ENCODE data around the gene IQGAP3.

GRCh38 chr1:156593661-156593989 lies 21.3 kb upstream of the IQGAP3 start:
- TF ChIP-seq POLR2AphosphoS5 (IDR thresholded peaks at IDR 0.05; ENCODE audit: low read depth, low read length) (no peak), CTCF (IDR thresholded peaks at IDR 0.05) (no peak), SIN3A (IDR thresholded peaks at IDR 0.05; ENCODE audit: borderline replicate concordance, insufficient read depth, low read depth, low read length) (no peak), TCF7L2 (IDR thresholded peaks at IDR 0.05; ENCODE audit: low read depth, low read length) (no peak)
